Stimulated activated CD8-positive, alpha-beta memory T cell treated with anti-CD3 and anti-CD28 coated beads, Interleukin-12 subunit alpha, Interleukin-12 subunit beta, amount 100 ng/mL, for 1 hour (primary cell): Measurements from ENCODE around the gene LRRC30.
"Not testable (repeated sequence)": the region's sequence is repeated elsewhere in the genome, so short reads cannot be mapped to it uniquely, and the experiment has no call there.

ENCODE experiments used
- DNase-seq: peaks from one replicate; pipeline ENCODE4 v3.0.0-alpha.2; 2020; ENCODE audit warnings: low read depth

Gene LRRC30

GRCh38 chr18:7230626-7231349 lies at the start of gene LRRC30:
TSS of gene LRRC30 (plus strand) at chr18:7231089. CDS start at chr18:7231139, 50 bp downstream.
- DNase-seq = no peak

- DNase-seq = no peak
Measured at GRCh38 chr18:7185701-7186100, 45.2 kb upstream of the LRRC30 start.

GRCh38 chr18:7190547-7191156 lies 40.2 kb upstream of the LRRC30 start:
- no peak for DNase-seq

- no peak for DNase-seq
Measured at GRCh38 chr18:7191736-7192135, 39.2 kb upstream of the LRRC30 start.

GRCh38 chr18:7195266-7195665 lies 35.6 kb upstream of the LRRC30 start:
- DNase-seq = no peak

GRCh38 chr18:7196421-7196820 lies 34.5 kb upstream of the LRRC30 start:
- DNase-seq = no peak

- no peak for DNase-seq
Measured at GRCh38 chr18:7197854-7198253, 33.0 kb upstream of the LRRC30 start.

GRCh38 chr18:7198326-7198725 lies 32.6 kb upstream of the LRRC30 start:
- DNase-seq = no peak

- DNase-seq = no peak
Measured at GRCh38 chr18:7201096-7201495, 29.8 kb upstream of the LRRC30 start.

GRCh38 chr18:7202169-7202568 lies 28.7 kb upstream of the LRRC30 start:
- DNase-seq = no peak

- DNase-seq = not testable (repeated sequence)
Measured at GRCh38 chr18:7203601-7204000, 27.3 kb upstream of the LRRC30 start.

- no peak for DNase-seq
Measured at GRCh38 chr18:7205346-7205745, 25.5 kb upstream of the LRRC30 start.

GRCh38 chr18:7206217-7206616 lies 24.7 kb upstream of the LRRC30 start:
- no peak for DNase-seq

- no peak for DNase-seq
Measured at GRCh38 chr18:7207366-7207915, 23.4 kb upstream of the LRRC30 start.

GRCh38 chr18:7221424-7222155 lies 9.3 kb upstream of the LRRC30 start:
- DNase-seq = no peak

GRCh38 chr18:7224198-7224597 lies 6.7 kb upstream of the LRRC30 start:
- DNase-seq = no peak

- no peak for DNase-seq
Measured at GRCh38 chr18:7232218-7232617, 1.3 kb downstream of the LRRC30 start.

- no peak for DNase-seq
Measured at GRCh38 chr18:7233134-7233810, 2.4 kb downstream of the LRRC30 start.

GRCh38 chr18:7234091-7234490 lies 3.2 kb downstream of the LRRC30 start:
- no peak for DNase-seq

GRCh38 chr18:7234956-7235355 lies 4.1 kb downstream of the LRRC30 start:
- DNase-seq = no peak

- DNase-seq = no peak
Measured at GRCh38 chr18:7236072-7236471, 5.2 kb downstream of the LRRC30 start.

GRCh38 chr18:7236933-7237332 lies 6.0 kb downstream of the LRRC30 start:
- no peak for DNase-seq
